ENCODE measurements around the gene BIRC7. TPM values are rescaled to one million over a fixed set of nuclear protein-coding genes. Genes with fewer than 3 reads are reported as not detected.

BIRC7 gene
- total RNA-seq, 1 donor from 2014 or later = not detected

DNA sequence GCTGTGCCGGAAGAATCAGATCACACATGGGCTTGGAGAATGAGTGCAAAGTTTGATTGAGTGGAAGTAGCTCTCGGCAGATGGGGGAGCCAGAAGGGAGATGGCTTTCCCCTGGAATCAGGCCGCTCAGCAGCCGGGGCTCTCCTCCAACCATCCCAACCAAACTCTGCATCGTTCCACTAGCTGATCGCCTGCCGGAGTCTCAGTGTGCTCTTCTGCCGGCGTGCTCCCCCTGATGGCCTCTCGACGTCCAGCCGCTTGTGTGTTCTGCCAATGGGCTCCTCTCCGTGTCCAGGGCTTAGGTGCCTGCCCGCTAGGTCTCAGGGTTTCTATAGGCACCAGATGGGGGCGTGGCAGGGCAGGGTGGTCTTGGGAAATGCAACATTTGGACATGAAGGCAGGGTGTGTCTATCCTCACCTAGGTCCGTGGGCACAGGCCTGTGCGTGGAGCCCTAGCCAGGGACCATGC, 4.9 kb upstream of the BIRC7 start:
- Mint-ChIP-seq H3K27ac (ENCODE audit: unreplicated experiment) (no peak overlapping the region), H3K27me3 (ENCODE audit: unreplicated experiment) (peaks cover 8% of the 10 kb centered on the region), H3K4me3 (ENCODE audit: unreplicated experiment) (no peak overlapping the region), H3K9me3 (ENCODE audit: unreplicated experiment) (peaks cover 2% of the 10 kb centered on the region), H3K4me1 (ENCODE audit: low read depth, unreplicated experiment) (peaks cover 21% of the 10 kb centered on the region), H3K36me3 (ENCODE audit: unreplicated experiment) (no peaks in the 10 kb centered on the region)
- TF ChIP-seq, protein P1, sequence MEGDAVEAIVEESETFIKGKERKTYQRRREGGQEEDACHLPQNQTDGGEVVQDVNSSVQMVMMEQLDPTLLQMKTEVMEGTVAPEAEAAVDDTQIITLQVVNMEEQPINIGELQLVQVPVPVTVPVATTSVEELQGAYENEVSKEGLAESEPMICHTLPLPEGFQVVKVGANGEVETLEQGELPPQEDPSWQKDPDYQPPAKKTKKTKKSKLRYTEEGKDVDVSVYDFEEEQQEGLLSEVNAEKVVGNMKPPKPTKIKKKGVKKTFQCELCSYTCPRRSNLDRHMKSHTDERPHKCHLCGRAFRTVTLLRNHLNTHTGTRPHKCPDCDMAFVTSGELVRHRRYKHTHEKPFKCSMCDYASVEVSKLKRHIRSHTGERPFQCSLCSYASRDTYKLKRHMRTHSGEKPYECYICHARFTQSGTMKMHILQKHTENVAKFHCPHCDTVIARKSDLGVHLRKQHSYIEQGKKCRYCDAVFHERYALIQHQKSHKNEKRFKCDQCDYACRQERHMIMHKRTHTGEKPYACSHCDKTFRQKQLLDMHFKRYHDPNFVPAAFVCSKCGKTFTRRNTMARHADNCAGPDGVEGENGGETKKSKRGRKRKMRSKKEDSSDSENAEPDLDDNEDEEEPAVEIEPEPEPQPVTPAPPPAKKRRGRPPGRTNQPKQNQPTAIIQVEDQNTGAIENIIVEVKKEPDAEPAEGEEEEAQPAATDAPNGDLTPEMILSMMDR (IDR thresholded peaks at IDR 0.05; ENCODE audit: partially characterized antibody, unreplicated experiment) = peak; percentile 16
- peak; percentile 79 for DNase-seq

- peaks cover 21% of the 10 kb centered on the region for H3K4me1 Mint-ChIP-seq (ENCODE audit: low read depth, unreplicated experiment)
- peaks cover 5% of the 10 kb centered on the region for H3K9me3 Mint-ChIP-seq (ENCODE audit: unreplicated experiment)
- H3K4me3 Mint-ChIP-seq (ENCODE audit: unreplicated experiment) = no peak overlapping the region
- H3K27ac Mint-ChIP-seq (ENCODE audit: unreplicated experiment) = no peak overlapping the region
- TF ChIP-seq, protein P1 (IDR thresholded peaks at IDR 0.05; ENCODE audit: partially characterized antibody, unreplicated experiment) = no peak
- H3K27me3 Mint-ChIP-seq (ENCODE audit: unreplicated experiment) = peaks cover 18% of the 10 kb centered on the region
- H3K36me3 Mint-ChIP-seq (ENCODE audit: unreplicated experiment) = no peaks in the 10 kb centered on the region
- no peak for DNase-seq
These were observed 3.3 kb upstream of the BIRC7 start for GRCh38 chr20:63232235-63233060.

DNA sequence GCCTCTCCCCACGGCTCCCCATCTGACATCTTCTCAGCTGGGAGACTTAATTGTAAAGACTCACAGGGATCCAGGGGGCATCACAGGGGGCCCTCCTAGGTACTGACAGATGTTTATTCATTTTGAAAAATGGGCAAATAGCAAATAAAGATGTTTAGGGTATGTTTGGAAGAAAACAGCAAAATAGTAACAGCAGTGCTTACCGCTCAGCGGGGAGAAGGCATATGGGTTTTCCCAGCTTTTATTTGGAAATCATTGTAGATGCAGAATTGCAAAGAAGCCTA, 2.7 kb upstream of the BIRC7 start:
- DNase-seq = no peak
- no peak overlapping the region for H3K27ac Mint-ChIP-seq (ENCODE audit: unreplicated experiment)
- H3K4me1 Mint-ChIP-seq (ENCODE audit: low read depth, unreplicated experiment) = peaks cover 21% of the 10 kb centered on the region
- TF ChIP-seq, protein P1 (IDR thresholded peaks at IDR 0.05; ENCODE audit: partially characterized antibody, unreplicated experiment) = no peak
- no peak overlapping the region for H3K4me3 Mint-ChIP-seq (ENCODE audit: unreplicated experiment)
- H3K36me3 Mint-ChIP-seq (ENCODE audit: unreplicated experiment) = no peaks in the 10 kb centered on the region
- H3K9me3 Mint-ChIP-seq (ENCODE audit: unreplicated experiment) = peaks cover 5% of the 10 kb centered on the region
- peaks cover 18% of the 10 kb centered on the region for H3K27me3 Mint-ChIP-seq (ENCODE audit: unreplicated experiment)

GRCh38 chr20:63233924-63234323, 1.8 kb upstream of the BIRC7 start:
- Mint-ChIP-seq H3K27me3 (ENCODE audit: unreplicated experiment) (peaks cover 20% of the 10 kb centered on the region), H3K4me1 (ENCODE audit: low read depth, unreplicated experiment) (peaks cover 17% of the 10 kb centered on the region), H3K27ac (ENCODE audit: unreplicated experiment) (no peak overlapping the region), H3K9me3 (ENCODE audit: unreplicated experiment) (peaks cover 5% of the 10 kb centered on the region), H3K36me3 (ENCODE audit: unreplicated experiment) (no peaks in the 10 kb centered on the region), H3K4me3 (ENCODE audit: unreplicated experiment) (no peak overlapping the region)
- TF ChIP-seq, protein P1 (IDR thresholded peaks at IDR 0.05; ENCODE audit: partially characterized antibody, unreplicated experiment) = no peak
- no peak for DNase-seq

GRCh38 chr20:63234693-63235398, 859 bp upstream of the BIRC7 start:
- Mint-ChIP-seq H3K27me3 (ENCODE audit: unreplicated experiment) (peaks cover 23% of the 10 kb centered on the region), H3K9me3 (ENCODE audit: unreplicated experiment) (peaks cover 7% of the 10 kb centered on the region), H3K4me1 (ENCODE audit: low read depth, unreplicated experiment) (peaks cover 8% of the 10 kb centered on the region), H3K27ac (ENCODE audit: unreplicated experiment) (no peak overlapping the region), H3K4me3 (ENCODE audit: unreplicated experiment) (no peak overlapping the region), H3K36me3 (ENCODE audit: unreplicated experiment) (no peaks in the 10 kb centered on the region)
- TF ChIP-seq, protein P1 (IDR thresholded peaks at IDR 0.05; ENCODE audit: partially characterized antibody, unreplicated experiment) = peak; percentile 57
- peak; percentile 78 for DNase-seq

Data from glutamatergic neuron (in vitro differentiated cells).